HG02678 (cell line): ENCODE data around the gene CAB39L.

ENCODE experiments used
- ATAC-seq: cut with Tn5 transposase; IDR thresholded peaks from one replicate; pipeline ENCODE4 v1.9.1; 2021; ENCODE audit warnings: mild to moderate bottlenecking, moderate library complexity; ENCODE audit not compliant: unreplicated experiment

Gene CAB39L

GRCh38 chr13:49403996-49404702, 39.7 kb downstream of the CAB39L start:
- no peak for ATAC-seq

GRCh38 chr13:49400755-49401659, 42.9 kb downstream of the CAB39L start:
- no peak for ATAC-seq

GRCh38 chr13:49399801-49400472, 43.9 kb downstream of the CAB39L start:
- ATAC-seq = no peak

GRCh38 chr13:49395878-49396380, 47.9 kb downstream of the CAB39L start:
- ATAC-seq = no peak

- ATAC-seq = no peak
Measured at GRCh38 chr13:49395451-49395865, 48.4 kb downstream of the CAB39L start.

GRCh38 chr13:49388091-49388635, 55.7 kb downstream of the CAB39L start:
- no peak for ATAC-seq

- no peak for ATAC-seq
Measured at GRCh38 chr13:49386664-49387063, 57.2 kb downstream of the CAB39L start.

- no peak for ATAC-seq
Measured at GRCh38 chr13:49376121-49376520, 67.7 kb downstream of the CAB39L start.

- no peak for ATAC-seq
Measured at GRCh38 chr13:49374585-49375290, 69.1 kb downstream of the CAB39L start.

GRCh38 chr13:49373716-49374115, 70.1 kb downstream of the CAB39L start:
- no peak for ATAC-seq

- no peak for ATAC-seq
Measured at GRCh38 chr13:49371943-49372613, 71.8 kb downstream of the CAB39L start.

- no peak for ATAC-seq
Measured at GRCh38 chr13:49370371-49370770, 73.5 kb downstream of the CAB39L start.

- ATAC-seq = no peak
Measured at GRCh38 chr13:49369866-49370265, 74.0 kb downstream of the CAB39L start.

- ATAC-seq = no peak
Measured at GRCh38 chr13:49368688-49369087, 75.2 kb downstream of the CAB39L start.

GRCh38 chr13:49367640-49368422, 76.0 kb downstream of the CAB39L start:
- ATAC-seq = no peak

GRCh38 chr13:49366841-49367240, 77.0 kb downstream of the CAB39L start:
- no peak for ATAC-seq

- ATAC-seq = no peak
Measured at GRCh38 chr13:49357694-49358093, 86.2 kb downstream of the CAB39L start.

- ATAC-seq = no peak
Measured at GRCh38 chr13:49356223-49356622, 87.6 kb downstream of the CAB39L start.

- ATAC-seq = no peak
Measured at GRCh38 chr13:49354719-49355118, 89.1 kb downstream of the CAB39L start.
